ENCODE measurements around the gene MCF2L.

Gene MCF2L

DNA sequence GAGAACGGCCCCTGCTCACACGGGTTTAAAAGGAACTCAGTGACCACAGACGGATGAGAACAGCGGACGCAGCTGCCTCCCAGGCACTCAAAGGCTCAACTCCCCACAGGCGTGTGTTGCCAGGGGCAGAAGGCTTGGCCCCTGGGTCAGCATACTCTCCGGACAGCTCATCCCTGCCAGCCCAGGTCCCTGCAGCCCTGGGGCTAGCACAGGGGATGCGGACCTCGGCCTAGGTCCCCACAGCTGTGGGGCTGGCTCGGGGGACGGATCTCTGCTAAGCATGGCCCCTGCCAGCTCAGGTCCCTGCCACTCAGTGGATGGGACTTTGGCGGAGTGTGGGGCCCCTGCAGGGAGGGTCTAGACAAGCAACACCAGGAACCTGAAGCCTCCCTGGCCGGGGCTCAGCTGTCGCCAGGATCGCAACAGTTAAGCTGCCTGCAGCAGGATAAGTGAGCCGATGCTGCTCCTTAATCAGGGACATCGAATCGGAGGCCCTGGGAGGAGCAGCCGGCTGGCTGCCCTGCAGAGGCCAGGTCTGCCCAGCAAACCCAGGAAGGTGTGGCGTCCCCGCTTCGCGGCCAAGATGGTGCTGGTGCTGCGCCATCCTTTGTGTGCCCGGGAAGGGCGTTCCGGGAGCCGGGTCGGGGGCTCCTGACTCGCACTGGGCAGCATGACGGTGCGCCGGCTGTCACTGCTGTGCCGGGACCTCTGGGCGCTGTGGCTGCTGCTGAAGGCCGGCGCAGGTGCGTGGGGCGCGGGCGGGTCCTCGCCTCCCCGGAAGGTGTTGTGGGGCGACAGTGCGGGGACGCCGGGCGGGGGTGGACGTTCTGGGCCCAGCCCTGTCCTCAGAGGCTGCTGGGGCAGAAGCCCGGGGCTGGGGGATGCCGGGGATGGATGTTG is 32.5 kb downstream of the MCF2L start:
- TF ChIP-seq, protein P1, sequence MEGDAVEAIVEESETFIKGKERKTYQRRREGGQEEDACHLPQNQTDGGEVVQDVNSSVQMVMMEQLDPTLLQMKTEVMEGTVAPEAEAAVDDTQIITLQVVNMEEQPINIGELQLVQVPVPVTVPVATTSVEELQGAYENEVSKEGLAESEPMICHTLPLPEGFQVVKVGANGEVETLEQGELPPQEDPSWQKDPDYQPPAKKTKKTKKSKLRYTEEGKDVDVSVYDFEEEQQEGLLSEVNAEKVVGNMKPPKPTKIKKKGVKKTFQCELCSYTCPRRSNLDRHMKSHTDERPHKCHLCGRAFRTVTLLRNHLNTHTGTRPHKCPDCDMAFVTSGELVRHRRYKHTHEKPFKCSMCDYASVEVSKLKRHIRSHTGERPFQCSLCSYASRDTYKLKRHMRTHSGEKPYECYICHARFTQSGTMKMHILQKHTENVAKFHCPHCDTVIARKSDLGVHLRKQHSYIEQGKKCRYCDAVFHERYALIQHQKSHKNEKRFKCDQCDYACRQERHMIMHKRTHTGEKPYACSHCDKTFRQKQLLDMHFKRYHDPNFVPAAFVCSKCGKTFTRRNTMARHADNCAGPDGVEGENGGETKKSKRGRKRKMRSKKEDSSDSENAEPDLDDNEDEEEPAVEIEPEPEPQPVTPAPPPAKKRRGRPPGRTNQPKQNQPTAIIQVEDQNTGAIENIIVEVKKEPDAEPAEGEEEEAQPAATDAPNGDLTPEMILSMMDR (IDR thresholded peaks at IDR 0.05): no peak
- Histone ChIP-seq H2AFZ (peak overlapping the region; percentile 81), H3K9ac (no peak overlapping the region), H3K4me1 (no peaks in the 10 kb centered on the region), H3K36me3 (ENCODE audit: control insufficient read depth, insufficient read depth, low read length) (no peaks in the 10 kb centered on the region), H3K4me2 (ENCODE audit: low read length) (peak overlapping the region; percentile 92), H3K79me2 (peaks cover 6% of the 10 kb centered on the region), H3K9me3 (ENCODE audit: control insufficient read depth, low read length) (no peaks in the 10 kb centered on the region), H3K27ac (peak overlapping the region; percentile 32), H3K27me3 (ENCODE audit: control insufficient read depth, insufficient read depth, low read length) (no peaks in the 10 kb centered on the region), H3K4me3 (ENCODE audit: low read depth, low read length) (peak overlapping the region; percentile 69)

DNA sequence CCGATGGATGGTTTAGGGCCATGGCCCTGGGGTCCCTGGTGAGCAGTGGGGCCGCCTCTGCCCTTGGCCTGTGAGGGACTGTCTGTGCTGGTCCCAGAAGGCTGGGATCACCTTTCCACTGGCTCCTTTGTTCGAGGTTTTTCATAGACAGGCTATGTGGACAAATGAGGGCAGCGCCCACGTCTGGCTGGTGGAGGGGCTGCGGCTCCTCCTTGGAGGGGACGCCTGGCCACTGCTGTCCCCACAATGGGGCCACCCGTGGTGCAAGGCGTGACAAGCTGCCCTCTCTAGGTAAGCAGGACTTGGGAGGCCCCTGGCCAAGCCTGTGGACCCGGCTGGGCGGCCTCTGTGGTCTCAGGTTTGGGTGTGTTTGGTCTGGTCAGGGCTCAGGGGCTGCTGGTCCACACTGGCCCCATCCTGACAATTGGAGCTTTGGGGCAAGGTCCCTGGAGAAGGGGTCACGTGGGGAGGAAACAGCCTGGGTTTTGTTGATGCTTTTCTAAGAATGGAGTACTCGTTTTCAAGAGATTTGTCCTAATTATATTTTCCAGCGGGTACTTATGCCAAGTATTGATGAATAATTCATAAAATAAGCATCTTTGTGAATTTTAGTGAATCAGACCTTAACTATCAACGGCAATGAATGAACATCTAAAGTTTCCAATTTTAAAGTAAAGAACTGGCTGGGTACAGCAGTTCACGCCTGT is 33.3 kb downstream of the MCF2L start:
- peaks cover 6% of the 10 kb centered on the region for H3K79me2 ChIP-seq
- H3K4me1 ChIP-seq: no peaks in the 10 kb centered on the region
- TF ChIP-seq, protein P1 (IDR thresholded peaks at IDR 0.05): peak; percentile 43
- no peaks in the 10 kb centered on the region for H3K27me3 ChIP-seq (ENCODE audit: control insufficient read depth, insufficient read depth, low read length)
- H3K36me3 ChIP-seq (ENCODE audit: control insufficient read depth, insufficient read depth, low read length): no peaks in the 10 kb centered on the region
- H2AFZ ChIP-seq: peak overlapping the region; percentile 81
- no peak overlapping the region for H3K9ac ChIP-seq
- peak overlapping the region; percentile 69 for H3K4me3 ChIP-seq (ENCODE audit: low read depth, low read length)
- peak overlapping the region; percentile 32 for H3K27ac ChIP-seq
- peak overlapping the region; percentile 92 for H3K4me2 ChIP-seq (ENCODE audit: low read length)
- no peaks in the 10 kb centered on the region for H3K9me3 ChIP-seq (ENCODE audit: control insufficient read depth, low read length)

DNA sequence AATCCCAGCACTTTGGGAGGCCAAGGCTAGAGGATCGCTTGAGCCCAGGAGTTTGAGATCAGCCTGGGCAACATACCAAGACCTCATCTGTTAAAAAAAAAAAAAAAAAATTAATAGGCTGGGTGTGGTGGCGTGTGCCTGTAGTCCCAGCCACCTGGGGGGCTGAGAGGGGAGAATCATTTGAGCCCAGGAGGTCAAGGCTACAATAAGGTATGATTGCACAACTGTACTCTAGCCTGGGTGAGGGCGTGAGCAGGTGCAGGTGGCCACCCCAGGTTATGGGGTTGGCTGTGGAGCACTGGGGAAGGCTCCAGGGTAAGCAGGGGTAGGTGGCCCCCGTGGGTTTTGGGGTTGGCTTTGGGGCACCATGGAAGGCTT is 33.9 kb downstream of the MCF2L start:
- H3K9ac ChIP-seq: no peak overlapping the region
- peak overlapping the region; percentile 92 for H3K4me2 ChIP-seq (ENCODE audit: low read length)
- no peaks in the 10 kb centered on the region for H3K4me1 ChIP-seq
- H3K27ac ChIP-seq: no peak overlapping the region
- H3K79me2 ChIP-seq: peaks cover 6% of the 10 kb centered on the region
- no peaks in the 10 kb centered on the region for H3K9me3 ChIP-seq (ENCODE audit: control insufficient read depth, low read length)
- no peaks in the 10 kb centered on the region for H3K36me3 ChIP-seq (ENCODE audit: control insufficient read depth, insufficient read depth, low read length)
- TF ChIP-seq, protein P1 (IDR thresholded peaks at IDR 0.05): no peak
- H3K4me3 ChIP-seq (ENCODE audit: low read depth, low read length): no peak overlapping the region
- no peak overlapping the region for H2AFZ ChIP-seq
- no peaks in the 10 kb centered on the region for H3K27me3 ChIP-seq (ENCODE audit: control insufficient read depth, insufficient read depth, low read length)

GRCh38 chr13:113004126-113004525 is 35.1 kb downstream of the MCF2L start:
- Histone ChIP-seq H3K79me2 (peaks cover 6% of the 10 kb centered on the region), H3K9me3 (ENCODE audit: control insufficient read depth, low read length) (no peaks in the 10 kb centered on the region), H3K4me3 (ENCODE audit: low read depth, low read length) (no peak overlapping the region), H2AFZ (no peak overlapping the region), H3K36me3 (ENCODE audit: control insufficient read depth, insufficient read depth, low read length) (no peaks in the 10 kb centered on the region), H3K27me3 (ENCODE audit: control insufficient read depth, insufficient read depth, low read length) (no peaks in the 10 kb centered on the region), H3K9ac (no peak overlapping the region), H3K4me2 (ENCODE audit: low read length) (no peak overlapping the region), H3K27ac (no peak overlapping the region), H3K4me1 (no peaks in the 10 kb centered on the region)
- TF ChIP-seq, protein P1 (IDR thresholded peaks at IDR 0.05): no peak

Data from parathyroid adenoma (tissue), 2 donors.